Measurements from ENCODE around the gene SEMA3C.
A peak's percentile ranks its signal among the peaks of the same experiment; 100 is the strongest.

The SEMA3C gene

DNA sequence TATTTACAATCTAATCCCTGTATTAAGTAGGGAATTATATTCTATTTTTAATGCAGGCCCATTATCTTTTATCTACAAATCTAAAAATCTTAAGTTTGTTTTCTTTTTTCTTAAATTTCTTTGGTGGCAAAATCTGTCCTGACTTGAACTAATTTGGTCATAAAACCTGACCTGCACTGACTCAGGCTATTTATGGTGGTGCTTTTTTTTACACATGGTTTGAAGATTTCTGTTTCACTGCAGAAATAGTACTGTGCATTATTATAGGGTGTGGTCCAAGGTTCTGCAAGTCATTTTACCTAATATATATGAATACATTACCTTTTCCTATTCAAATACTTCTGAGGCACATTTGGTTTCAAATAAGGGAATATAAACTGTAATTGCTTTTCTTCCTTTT is 143.4 kb downstream of the SEMA3C start:
- no peak for ATAC-seq
- TF ChIP-seq ZFP3 (CRISPR knock-in tag; IDR thresholded peaks at IDR 0.05): no peak
- no peak for TF ChIP-seq CSDC2 (CRISPR knock-in tag; IDR thresholded peaks at IDR 0.05)
- no peak for TF ChIP-seq BACH2 (CRISPR knock-in tag; IDR thresholded peaks at IDR 0.05; ENCODE audit: borderline replicate concordance)
- no peak for TF ChIP-seq ISL1 (CRISPR knock-in tag; IDR thresholded peaks at IDR 0.05)
- no peak for TF ChIP-seq GLIS3 (CRISPR knock-in tag; IDR thresholded peaks at IDR 0.05)
- no peak for TF ChIP-seq ARNTL (CRISPR knock-in tag; IDR thresholded peaks at IDR 0.05; ENCODE audit: borderline replicate concordance, low read depth)
- TF ChIP-seq ZNF70 (CRISPR knock-in tag; IDR thresholded peaks at IDR 0.05): no peak
- TF ChIP-seq SNAI2 (CRISPR knock-in tag; IDR thresholded peaks at IDR 0.05): no peak
- TF ChIP-seq TOX (CRISPR knock-in tag; IDR thresholded peaks at IDR 0.05; ENCODE audit: borderline replicate concordance): no peak
- TF ChIP-seq, protein P1, sequence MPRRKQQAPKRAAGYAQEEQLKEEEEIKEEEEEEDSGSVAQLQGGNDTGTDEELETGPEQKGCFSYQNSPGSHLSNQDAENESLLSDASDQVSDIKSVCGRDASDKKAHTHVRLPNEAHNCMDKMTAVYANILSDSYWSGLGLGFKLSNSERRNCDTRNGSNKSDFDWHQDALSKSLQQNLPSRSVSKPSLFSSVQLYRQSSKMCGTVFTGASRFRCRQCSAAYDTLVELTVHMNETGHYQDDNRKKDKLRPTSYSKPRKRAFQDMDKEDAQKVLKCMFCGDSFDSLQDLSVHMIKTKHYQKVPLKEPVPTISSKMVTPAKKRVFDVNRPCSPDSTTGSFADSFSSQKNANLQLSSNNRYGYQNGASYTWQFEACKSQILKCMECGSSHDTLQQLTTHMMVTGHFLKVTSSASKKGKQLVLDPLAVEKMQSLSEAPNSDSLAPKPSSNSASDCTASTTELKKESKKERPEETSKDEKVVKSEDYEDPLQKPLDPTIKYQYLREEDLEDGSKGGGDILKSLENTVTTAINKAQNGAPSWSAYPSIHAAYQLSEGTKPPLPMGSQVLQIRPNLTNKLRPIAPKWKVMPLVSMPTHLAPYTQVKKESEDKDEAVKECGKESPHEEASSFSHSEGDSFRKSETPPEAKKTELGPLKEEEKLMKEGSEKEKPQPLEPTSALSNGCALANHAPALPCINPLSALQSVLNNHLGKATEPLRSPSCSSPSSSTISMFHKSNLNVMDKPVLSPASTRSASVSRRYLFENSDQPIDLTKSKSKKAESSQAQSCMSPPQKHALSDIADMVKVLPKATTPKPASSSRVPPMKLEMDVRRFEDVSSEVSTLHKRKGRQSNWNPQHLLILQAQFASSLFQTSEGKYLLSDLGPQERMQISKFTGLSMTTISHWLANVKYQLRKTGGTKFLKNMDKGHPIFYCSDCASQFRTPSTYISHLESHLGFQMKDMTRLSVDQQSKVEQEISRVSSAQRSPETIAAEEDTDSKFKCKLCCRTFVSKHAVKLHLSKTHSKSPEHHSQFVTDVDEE (CRISPR knock-in tag; IDR thresholded peaks at IDR 0.05): no peak
- TF ChIP-seq, protein P2, sequence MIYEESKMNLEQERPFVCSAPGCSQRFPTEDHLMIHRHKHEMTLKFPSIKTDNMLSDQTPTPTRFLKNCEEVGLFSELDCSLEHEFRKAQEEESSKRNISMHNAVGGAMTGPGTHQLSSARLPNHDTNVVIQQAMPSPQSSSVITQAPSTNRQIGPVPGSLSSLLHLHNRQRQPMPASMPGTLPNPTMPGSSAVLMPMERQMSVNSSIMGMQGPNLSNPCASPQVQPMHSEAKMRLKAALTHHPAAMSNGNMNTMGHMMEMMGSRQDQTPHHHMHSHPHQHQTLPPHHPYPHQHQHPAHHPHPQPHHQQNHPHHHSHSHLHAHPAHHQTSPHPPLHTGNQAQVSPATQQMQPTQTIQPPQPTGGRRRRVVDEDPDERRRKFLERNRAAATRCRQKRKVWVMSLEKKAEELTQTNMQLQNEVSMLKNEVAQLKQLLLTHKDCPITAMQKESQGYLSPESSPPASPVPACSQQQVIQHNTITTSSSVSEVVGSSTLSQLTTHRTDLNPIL (CRISPR knock-in tag; IDR thresholded peaks at IDR 0.05; ENCODE audit: low read depth): no peak
- no peak for TF ChIP-seq PPARA (CRISPR knock-in tag; IDR thresholded peaks at IDR 0.05; ENCODE audit: borderline replicate concordance)
- no peak for TF ChIP-seq ESRRG (CRISPR knock-in tag; IDR thresholded peaks at IDR 0.05)

DNA sequence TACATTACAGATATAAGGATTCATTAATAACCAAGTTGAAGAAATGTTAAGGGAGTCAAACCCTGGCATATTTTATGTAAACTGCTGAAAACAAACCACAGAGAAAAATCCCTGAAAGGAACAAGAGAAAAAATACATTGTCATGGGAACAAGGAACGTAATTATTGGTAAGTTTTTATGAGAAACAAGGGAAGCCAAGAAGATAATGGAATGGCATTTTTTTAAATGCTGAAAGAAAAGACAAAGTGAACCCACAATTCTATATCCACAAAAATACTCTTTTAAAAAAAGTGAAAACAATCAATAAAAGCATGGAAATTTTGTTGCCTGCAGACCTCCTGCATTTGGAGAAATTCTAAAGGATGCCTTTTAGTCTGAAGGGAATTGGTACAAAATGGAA is 144.0 kb downstream of the SEMA3C start:
- TF ChIP-seq ZC3H10 (CRISPR knock-in tag; IDR thresholded peaks at IDR 0.05) (no peak), BACH2 (CRISPR knock-in tag; IDR thresholded peaks at IDR 0.05; ENCODE audit: borderline replicate concordance) (no peak), ESRRG (CRISPR knock-in tag; IDR thresholded peaks at IDR 0.05) (no peak), OSR1 (CRISPR knock-in tag; IDR thresholded peaks at IDR 0.05) (no peak), ZNF565 (CRISPR knock-in tag; conservative IDR thresholded peaks at IDR 0.05; ENCODE audit: low read depth) (no peak), ARNTL (CRISPR knock-in tag; IDR thresholded peaks at IDR 0.05; ENCODE audit: borderline replicate concordance, low read depth) (no peak), CSDC2 (CRISPR knock-in tag; IDR thresholded peaks at IDR 0.05) (no peak), SNAI2 (CRISPR knock-in tag; IDR thresholded peaks at IDR 0.05) (no peak), ZNF70 (CRISPR knock-in tag; IDR thresholded peaks at IDR 0.05) (no peak)
- TF ChIP-seq, protein P1 (CRISPR knock-in tag; IDR thresholded peaks at IDR 0.05): no peak
- TF ChIP-seq, protein P3, sequence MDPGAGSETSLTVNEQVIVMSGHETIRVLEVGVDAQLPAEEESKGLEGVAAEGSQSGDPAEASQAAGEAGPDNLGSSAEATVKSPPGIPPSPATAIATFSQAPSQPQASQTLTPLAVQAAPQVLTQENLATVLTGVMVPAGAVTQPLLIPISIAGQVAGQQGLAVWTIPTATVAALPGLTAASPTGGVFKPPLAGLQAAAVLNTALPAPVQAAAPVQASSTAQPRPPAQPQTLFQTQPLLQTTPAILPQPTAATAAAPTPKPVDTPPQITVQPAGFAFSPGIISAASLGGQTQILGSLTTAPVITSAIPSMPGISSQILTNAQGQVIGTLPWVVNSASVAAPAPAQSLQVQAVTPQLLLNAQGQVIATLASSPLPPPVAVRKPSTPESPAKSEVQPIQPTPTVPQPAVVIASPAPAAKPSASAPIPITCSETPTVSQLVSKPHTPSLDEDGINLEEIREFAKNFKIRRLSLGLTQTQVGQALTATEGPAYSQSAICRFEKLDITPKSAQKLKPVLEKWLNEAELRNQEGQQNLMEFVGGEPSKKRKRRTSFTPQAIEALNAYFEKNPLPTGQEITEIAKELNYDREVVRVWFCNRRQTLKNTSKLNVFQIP (CRISPR knock-in tag; IDR thresholded peaks at IDR 0.05; ENCODE audit: borderline replicate concordance, low read depth): no peak
- TF ChIP-seq, protein P4, sequence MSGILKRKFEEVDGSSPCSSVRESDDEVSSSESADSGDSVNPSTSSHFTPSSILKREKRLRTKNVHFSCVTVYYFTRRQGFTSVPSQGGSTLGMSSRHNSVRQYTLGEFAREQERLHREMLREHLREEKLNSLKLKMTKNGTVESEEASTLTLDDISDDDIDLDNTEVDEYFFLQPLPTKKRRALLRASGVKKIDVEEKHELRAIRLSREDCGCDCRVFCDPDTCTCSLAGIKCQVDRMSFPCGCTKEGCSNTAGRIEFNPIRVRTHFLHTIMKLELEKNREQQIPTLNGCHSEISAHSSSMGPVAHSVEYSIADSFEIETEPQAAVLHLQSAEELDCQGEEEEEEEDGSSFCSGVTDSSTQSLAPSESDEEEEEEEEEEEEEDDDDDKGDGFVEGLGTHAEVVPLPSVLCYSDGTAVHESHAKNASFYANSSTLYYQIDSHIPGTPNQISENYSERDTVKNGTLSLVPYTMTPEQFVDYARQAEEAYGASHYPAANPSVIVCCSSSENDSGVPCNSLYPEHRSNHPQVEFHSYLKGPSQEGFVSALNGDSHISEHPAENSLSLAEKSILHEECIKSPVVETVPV (CRISPR knock-in tag; IDR thresholded peaks at IDR 0.05): no peak
- ATAC-seq: no peak

DNA sequence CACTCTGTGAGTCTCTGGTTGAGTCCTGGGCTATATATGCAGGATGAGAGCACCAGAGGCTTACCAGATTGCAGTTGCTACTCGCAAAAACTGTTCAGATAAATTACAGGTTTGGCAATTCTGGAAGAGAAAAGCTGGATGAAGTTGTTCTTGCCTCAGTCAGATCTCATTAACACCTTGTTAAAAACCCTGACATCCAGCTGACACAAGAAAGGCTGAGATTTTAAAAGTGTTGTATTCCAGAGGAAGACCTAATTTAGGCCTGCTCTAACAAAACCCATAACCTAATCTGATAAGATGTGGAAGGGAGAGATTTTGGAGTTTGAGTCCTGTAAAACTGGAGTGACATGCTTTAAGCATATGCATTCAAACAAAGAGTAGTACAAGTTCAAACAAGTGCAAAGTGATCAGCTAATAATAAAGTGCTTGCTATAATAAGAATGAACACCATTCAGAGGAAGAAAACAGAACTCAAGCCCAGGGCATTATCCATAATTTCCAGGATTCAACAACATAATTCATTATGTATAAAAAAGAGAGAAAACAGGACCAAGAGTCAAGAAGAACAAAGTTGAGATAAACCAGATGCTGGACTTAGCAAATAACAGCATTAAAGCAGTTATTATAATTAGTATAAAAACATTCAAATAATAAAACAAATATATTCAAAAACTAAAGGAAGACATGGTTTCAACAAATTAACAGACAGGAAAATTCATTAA is 144.9 kb downstream of the SEMA3C start:
- peak; percentile 14; the same call in 1 of the 3 replicates for ATAC-seq
- TF ChIP-seq, protein P1 (CRISPR knock-in tag; IDR thresholded peaks at IDR 0.05): no peak
- TF ChIP-seq, protein P3 (CRISPR knock-in tag; IDR thresholded peaks at IDR 0.05; ENCODE audit: borderline replicate concordance, low read depth): no peak
- TF ChIP-seq ZFP3 (CRISPR knock-in tag; IDR thresholded peaks at IDR 0.05): no peak
- TF ChIP-seq, protein P5, sequence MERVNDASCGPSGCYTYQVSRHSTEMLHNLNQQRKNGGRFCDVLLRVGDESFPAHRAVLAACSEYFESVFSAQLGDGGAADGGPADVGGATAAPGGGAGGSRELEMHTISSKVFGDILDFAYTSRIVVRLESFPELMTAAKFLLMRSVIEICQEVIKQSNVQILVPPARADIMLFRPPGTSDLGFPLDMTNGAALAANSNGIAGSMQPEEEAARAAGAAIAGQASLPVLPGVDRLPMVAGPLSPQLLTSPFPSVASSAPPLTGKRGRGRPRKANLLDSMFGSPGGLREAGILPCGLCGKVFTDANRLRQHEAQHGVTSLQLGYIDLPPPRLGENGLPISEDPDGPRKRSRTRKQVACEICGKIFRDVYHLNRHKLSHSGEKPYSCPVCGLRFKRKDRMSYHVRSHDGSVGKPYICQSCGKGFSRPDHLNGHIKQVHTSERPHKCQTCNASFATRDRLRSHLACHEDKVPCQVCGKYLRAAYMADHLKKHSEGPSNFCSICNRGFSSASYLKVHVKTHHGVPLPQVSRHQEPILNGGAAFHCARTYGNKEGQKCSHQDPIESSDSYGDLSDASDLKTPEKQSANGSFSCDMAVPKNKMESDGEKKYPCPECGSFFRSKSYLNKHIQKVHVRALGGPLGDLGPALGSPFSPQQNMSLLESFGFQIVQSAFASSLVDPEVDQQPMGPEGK (CRISPR knock-in tag; IDR thresholded peaks at IDR 0.05; ENCODE audit: borderline replicate concordance): no peak

Measured in SK-N-SH treated with all-trans-retinoic acid at 6 μM for 48 hours (cell line).